M059J (cell line): ENCODE results near the gene CLDN7. TPM values are rescaled to one million over a fixed set of nuclear protein-coding genes. Genes with fewer than 3 reads are reported as not detected.

Source experiments
- DNase-seq: peaks from one replicate; pipeline ENCODE4 v3.0.0-alpha.2; 2012; ENCODE audit warnings: low read depth
- total RNA-seq: library from RNA; depleted of rRNA; stranded (reverse); fragments of >200 nt; shearing (Covaris generic); gene quantifications from 2 replicates; pipeline ENCODE4 v1.2.3, GENCODE V29; 2014; rRNA removed

CLDN7 gene
- total RNA-seq, 1 experiment from 2014 or later = 2.4 TPM

DNA sequence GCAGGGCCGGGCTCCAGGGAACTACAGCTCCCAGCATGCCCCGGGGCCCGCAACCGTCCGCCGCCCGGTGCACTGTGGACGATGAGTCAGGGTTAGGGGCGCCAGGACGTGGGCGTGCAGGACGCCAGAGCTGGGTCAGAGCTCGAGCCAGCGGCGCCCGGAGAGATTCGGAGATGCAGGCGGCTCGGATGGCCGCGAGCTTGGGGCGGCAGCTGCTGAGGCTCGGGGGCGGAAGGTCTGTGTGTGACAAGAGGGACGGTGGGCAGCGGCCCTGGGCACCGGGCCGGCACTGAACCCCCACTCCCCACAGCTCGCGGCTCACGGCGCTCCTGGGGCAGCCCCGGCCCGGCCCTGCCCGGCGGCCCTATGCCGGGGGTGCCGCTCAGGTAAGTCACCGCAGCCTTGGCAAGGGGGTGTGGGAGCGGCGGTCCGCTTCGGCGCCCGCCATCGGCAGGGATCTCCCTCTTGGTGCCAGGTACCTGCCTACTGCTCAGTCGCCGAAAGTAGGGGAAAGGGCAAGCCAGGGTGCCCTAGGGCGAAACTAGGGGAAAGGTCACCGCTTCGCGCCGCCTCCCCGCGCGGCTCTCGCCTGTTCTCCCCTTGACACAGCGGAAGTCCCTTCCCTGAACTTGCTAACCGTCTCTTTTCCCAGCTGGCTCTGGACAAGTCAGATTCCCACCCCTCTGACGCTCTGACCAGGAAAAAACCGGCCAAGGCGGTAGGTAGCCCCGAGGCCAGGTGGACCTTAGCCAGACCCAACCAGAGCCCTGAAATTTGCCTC lies 42.3 kb downstream of the CLDN7 start, which contains the start of the genes ACADVL and DLG4:
Gene ACADVL (plus strand): TSS at position 127 of the 781 bp plus-strand sequence. CDS start 47 bp downstream, at position 174.
Gene DLG4 (minus strand): TSS at position 25 of the 781 bp plus-strand sequence.
- peak; percentile 94 for DNase-seq

DNA sequence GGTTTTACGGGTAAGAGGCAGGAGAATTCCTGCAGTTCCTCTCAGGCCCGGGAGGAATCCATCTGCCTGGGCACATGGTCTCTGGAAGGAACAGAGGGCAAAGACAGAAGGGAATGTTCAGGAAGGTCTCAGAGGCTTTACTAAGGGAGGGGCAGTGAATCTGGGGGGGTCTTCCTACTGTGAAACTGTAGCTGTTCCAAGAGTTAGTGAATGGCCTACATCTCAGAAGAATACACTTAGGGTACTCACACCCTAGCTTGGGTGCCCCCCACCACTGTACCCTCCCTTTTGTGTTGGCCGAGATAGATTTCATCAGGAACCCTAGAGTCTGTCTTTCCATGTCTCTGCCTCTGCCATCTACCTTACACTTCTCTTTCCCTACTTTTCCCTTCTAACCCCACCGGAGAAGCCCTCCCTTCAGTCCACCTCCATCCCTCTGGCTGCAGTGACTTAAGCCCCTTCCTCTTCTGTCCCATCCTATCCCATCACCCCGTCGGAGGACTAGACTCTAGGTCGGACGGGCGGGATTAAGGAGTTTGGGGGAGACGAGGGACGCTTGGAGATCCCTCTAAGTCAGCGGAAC lies 43.0 kb downstream of the CLDN7 start:
- no peak for DNase-seq

DNA sequence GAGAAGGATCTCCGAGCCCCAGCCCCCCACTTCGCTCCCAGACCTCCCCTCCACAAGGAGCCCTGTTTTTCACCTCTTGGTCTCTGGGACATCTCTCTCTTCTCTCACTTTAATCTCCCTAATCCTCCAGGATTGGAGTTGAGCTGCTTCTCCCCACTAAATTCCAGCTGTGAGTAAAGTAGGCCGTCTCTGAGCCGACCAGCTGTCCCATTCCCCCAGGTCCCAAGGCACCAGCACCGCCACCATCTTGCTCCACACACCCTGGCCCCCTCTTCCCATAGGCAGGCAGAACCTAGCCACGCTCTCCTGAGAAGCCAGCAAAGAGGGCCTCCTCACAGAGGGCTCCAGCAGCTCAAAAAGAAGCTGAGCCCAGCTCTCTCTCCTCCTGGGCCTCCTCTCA lies 43.5 kb downstream of the CLDN7 start:
- DNase-seq = no peak

DNA sequence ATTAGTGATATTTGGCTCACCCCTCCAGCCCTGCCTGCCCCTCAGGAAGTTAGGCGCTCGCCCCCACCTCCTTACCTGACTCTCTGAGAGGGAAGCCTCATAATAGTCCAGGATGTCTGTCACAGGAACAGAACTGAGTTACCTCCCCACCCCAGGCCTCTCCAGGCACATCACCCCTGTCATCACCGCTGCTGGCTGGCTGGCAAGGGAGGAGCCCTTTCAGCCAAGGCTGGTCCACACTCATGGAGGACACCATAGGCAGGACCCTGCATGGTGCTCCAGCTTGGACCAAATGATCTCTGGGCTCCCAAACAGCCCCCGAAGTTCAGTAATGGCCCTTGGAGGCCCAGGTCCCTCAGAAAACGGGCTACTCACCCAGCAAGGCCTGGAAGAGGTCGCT lies 44.1 kb downstream of the CLDN7 start:
- DNase-seq = no peak

DNA sequence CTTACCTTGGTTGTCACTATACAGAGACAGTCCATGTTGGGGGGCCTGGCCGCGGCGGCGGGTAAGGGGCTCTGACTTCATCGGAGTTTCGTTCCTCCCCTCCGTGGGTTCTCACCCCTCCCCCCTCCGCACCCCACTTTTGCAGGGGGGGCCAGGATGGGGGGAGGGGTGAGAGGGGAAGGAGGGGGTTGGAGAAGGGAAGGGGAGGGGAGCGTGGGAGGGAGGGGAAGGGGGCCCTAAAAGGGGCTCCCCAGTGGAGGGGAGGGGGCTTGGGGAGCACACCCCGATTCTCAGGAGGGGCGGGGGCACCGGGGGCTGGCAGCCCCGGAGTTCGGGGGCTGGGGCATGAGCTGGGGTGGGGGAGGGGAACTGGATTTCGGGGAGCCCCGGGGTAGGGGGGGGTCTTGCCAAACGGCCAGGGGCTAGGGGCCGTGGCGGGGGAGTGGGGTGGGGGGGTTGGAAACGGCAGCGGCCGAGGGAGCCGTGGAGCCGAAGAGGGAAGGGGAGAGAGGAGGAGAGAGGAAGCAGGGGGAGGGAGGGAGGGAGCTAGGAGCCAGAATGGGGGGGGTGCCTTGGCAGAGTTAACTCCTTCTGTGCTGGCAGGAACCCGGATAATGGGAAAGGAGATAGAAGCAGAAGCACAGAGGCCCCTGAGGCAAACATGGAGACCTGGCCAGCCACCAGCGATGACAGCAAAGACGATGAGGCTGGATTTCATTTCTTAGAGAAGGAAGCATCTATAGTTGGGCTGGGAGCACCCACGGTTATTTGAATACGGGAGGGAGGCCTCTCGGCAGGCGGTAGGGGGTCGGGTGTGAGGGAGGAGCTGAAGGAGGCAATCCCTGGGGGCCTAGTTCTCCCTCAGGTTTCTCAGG lies 44.9 kb downstream of the CLDN7 start:
- DNase-seq = peak; percentile 54

DNA sequence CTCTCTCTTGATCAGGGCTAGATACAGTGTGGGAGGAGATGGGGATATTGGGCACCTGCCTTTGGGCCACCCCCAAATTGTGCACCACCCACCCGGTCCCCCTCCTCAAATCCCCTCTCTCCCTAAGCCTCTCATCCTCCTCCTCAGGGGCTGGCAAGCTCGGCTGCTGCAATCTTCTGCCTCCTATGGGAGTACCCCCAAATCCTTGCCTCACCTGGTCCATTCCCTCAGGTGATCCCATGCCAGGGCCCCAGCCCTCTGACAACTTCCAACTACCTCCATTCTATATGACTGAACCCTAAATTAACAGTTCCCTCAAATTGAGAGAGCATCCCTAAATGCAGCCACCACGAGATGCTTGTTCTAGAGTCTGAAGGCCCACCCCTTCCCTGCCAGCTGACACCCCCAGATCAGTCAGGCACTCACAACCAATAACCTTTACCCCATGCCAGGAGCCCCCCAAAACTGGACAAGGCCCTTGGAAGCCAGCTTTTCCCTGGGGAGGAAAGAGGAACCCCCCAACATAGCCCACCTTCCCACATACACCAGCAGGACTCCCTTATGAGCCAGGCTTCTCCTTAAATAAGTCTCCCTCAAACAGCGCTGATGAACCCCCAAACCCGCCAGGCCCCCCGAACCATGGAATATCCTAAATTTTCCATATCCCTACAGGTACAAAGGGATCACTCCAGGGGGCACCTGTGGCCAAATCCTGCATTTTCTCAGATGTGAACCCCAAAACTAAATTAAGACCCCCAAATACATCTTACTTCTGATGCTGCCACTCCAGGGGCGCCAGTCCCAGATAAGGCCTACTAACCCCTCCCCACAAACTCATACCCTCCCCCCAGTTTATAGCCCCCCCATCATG lies 45.8 kb downstream of the CLDN7 start:
- no peak for DNase-seq

DNA sequence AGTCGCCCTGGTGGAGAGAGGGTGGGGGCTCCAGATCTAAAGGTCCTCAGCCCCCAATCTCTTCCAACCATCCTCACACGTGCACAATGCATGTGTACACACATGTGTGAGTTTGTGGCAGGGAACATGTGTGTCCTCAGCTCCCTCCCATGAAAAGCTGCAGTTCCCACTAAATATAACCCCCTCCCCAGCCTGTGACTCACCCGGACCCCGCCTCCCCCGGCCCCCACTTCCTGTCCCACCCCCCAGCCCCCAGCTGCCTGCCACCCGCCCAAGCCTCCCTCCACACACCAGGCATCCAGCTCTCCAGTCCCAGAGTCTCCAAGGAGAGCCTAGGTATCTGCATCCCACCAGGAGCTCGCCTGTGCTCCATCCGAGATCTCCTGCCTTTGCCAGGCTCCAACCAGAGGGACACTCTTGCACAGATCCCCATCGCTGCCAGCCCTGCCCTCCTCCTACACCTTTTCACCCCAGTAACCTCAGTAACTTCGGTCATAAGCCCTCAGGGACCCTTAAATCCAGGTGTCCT lies 46.6 kb downstream of the CLDN7 start:
- no peak for DNase-seq

DNA sequence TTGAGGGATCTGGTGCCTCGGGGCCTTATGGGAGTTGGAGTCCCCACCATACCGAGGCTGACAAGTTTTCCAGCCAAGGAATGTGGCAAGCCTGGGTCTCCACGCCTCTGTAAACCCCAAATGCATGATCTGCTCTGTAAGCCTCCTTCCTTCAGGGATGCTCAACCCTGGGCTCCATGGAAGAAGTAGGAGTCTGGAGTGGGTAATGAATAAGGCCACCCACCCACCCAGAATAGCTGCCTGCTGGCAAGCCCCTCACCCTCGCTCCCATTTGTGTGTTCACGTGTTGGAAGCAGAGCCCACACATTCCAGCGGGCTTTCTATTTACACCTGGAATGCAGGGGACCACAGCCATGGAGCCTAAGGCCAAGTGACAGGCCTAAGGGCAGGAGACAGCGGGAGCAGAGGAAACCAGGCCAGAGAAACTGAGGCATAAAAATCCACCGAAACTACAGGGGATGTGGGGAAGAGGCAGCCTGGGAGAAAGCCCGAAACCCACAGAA lies 47.1 kb downstream of the CLDN7 start:
- DNase-seq = peak; percentile 44

DNA sequence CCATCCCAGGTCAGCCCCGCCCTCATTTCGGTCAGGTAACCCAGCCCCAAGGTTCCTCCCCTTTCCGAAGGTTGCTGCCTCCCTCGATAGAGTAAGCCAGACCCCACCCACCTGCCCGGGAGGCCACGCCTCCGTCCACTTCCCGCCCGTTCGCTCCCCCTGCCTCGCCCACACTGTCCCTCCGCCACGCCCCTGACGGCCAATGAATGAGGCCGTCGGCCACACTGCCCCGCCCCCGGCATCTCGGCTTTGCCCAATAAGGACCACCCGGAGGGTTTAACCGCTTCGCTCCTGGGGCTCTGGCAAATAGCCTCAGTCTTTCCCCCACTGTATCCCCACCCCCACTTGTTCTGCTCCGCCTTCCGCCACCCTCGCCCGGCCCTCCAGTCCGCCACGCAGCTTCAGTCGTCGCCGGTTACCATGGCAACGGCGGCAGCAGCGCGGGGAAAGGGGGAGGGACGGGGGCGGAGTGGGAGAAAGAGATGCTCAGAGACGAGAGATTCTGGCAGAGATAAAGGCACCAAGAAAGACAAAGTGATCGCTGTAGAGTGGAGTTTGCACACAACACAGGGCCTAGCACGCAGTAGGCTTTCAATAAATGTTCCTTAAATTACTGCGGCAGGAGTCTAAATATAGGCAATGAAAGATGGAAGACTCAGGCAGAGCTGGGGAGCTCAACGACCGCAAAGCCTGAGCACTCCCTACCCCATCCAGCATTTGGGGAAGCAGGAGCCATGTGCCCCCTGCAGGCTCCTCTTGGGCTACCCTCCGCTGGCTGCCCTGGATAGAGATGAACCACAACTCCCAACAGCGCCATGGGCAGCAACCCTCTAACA lies 47.8 kb downstream of the CLDN7 start:
- peak; percentile 95 for DNase-seq

DNA sequence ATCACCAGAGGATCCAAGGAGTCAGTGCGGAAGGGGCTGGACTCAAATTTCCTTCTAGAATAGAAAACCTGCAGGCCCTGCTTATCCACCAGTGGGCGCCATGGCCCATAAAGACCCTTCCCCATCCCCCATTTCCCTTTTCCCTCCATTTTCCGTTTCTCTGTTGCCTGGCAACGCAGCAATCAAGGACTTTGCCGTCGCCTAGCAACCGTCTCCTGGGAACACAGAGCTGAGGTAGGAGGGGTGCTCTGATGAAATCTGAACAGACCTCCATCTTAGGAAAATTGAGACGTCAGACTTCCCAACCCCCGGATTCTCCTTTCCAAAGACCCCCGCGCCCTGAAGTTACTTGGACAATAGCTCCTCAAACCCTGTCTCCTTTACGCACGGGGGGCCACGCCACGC lies 48.4 kb downstream of the CLDN7 start:
- DNase-seq = peak; percentile 84

DNA sequence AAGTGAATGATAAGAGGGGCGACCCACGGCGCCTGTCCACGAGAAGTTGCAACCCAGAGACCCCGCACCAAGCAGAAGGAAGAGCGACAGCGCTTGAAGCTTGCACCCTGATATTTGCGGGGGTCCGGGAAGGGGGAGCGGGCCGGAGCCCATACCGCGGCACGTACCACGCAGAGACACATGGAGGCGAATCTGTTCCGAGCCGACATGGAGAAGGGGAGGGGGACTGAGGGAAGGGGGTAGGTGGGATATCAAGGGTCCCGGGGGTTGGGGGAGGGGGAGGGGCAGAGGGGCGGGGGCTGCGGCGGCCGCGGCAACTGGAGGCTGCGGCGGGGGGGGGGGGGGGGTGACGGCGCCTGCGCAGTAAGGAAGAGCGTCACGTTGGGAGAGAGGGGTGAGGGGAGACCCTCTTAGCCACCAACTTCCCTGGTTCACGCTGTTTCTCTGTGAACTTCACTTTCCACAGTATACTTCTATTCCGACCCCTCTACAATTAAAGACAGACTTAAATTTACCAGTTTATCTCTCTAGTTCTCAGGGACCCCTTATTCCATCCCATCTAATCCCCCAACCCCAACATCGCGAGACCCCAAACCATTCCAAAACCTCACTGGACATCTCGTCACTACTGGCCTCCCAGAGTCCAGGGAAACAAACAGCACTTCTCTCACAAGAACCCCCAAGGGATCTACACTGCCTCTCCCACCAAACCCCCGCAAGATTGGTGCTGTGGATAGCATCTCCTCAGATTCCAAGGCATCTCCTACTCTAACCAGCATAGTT lies 50.6 kb downstream of the CLDN7 start:
- DNase-seq = no peak

Other genes starting within 250 kb of the CLDN7 start
- 262 and 391 TPM in 2 replicates for gene RNASEK, start 249.9 kb downstream of the CLDN7 start, total RNA-seq
- gene BCL6B, start 239.4 kb downstream of the CLDN7 start, total RNA-seq = not detected in 2 replicates
- gene SLC16A13, start 226.5 kb downstream of the CLDN7 start, total RNA-seq = 0.30 and 0.54 TPM in 2 replicates
- gene SLC16A11, start 218.4 kb downstream of the CLDN7 start, total RNA-seq = not detected in 2 replicates
- not detected in 2 replicates for gene CLEC10A, start 182.2 kb downstream of the CLDN7 start, total RNA-seq
- gene ASGR2, start 147.7 kb downstream of the CLDN7 start, total RNA-seq = not detected in 2 replicates
- gene ASGR1, start 83.1 kb downstream of the CLDN7 start, total RNA-seq = not detected in 2 replicates
- gene DLG4, start 42.6 kb downstream of the CLDN7 start, total RNA-seq = 4.7 and 7.8 TPM in 2 replicates
- gene ACADVL, start 42.5 kb downstream of the CLDN7 start, total RNA-seq = 294 and 491 TPM in 2 replicates
- 23.9 and 39.1 TPM in 2 replicates for gene DVL2, start 28.0 kb downstream of the CLDN7 start, total RNA-seq
- 49.6 and 53.3 TPM in 2 replicates for gene PHF23, start 23.0 kb downstream of the CLDN7 start, total RNA-seq
- 575 and 595 TPM in 2 replicates for gene GABARAP, start 20.0 kb downstream of the CLDN7 start, total RNA-seq
- 38.4 and 42.6 TPM in 2 replicates for gene CTDNEP1, start 10.7 kb downstream of the CLDN7 start, total RNA-seq
- 75.1 and 75.3 TPM in 2 replicates for gene ELP5, start 10.3 kb downstream of the CLDN7 start, total RNA-seq
- 0.44 TPM in 1 of 2 replicates, not detected in the other for gene SLC2A4, start 19.2 kb upstream of the CLDN7 start, total RNA-seq
- 0.39 and 0.79 TPM in 2 replicates for gene YBX2, start 32.2 kb upstream of the CLDN7 start, total RNA-seq
- 428 and 432 TPM in 2 replicates for gene EIF5A, start 45.1 kb upstream of the CLDN7 start, total RNA-seq
- gene GPS2, start 52.9 kb upstream of the CLDN7 start, total RNA-seq = 94.3 and 118 TPM in 2 replicates
- 3.6 and 8.0 TPM in 2 replicates for gene NEURL4, start 66.9 kb upstream of the CLDN7 start, total RNA-seq
- not detected in 2 replicates for gene ACAP1, start 74.1 kb upstream of the CLDN7 start, total RNA-seq
- gene KCTD11, start 89.7 kb upstream of the CLDN7 start, total RNA-seq = 3.5 and 7.1 TPM in 2 replicates
- not detected in 2 replicates for gene TMEM95, start 92.7 kb upstream of the CLDN7 start, total RNA-seq
- 0.62 and 0.67 TPM in 2 replicates for gene TNK1, start 118.6 kb upstream of the CLDN7 start, total RNA-seq
- gene PLSCR3, start 132.0 kb upstream of the CLDN7 start, total RNA-seq = 17.0 and 29.2 TPM in 2 replicates
- gene TMEM256, start 141.6 kb upstream of the CLDN7 start, total RNA-seq = 122 and 146 TPM in 2 replicates
- 8.9 and 16.5 TPM in 2 replicates for gene NLGN2, start 145.4 kb upstream of the CLDN7 start, total RNA-seq
- not detected in 2 replicates for gene SPEM1, start 157.8 kb upstream of the CLDN7 start, total RNA-seq
- not detected in 2 replicates for gene SPEM2, start 163.1 kb upstream of the CLDN7 start, total RNA-seq
- not detected in 2 replicates for gene SPEM3, start 166.4 kb upstream of the CLDN7 start, total RNA-seq
- 5.3 and 10.0 TPM in 2 replicates for gene TMEM102, start 173.0 kb upstream of the CLDN7 start, total RNA-seq
- 3.7 and 5.0 TPM in 2 replicates for gene FGF11, start 177.0 kb upstream of the CLDN7 start, total RNA-seq
- 10.7 and 16.6 TPM in 2 replicates for gene CHRNB1, start 182.6 kb upstream of the CLDN7 start, total RNA-seq
- gene ZBTB4, start 217.2 kb upstream of the CLDN7 start, total RNA-seq = 13.9 and 26.7 TPM in 2 replicates
- gene SLC35G6, start 219.0 kb upstream of the CLDN7 start, total RNA-seq = not detected in 2 replicates
- 15.2 and 26.1 TPM in 2 replicates for gene POLR2A, start 221.9 kb upstream of the CLDN7 start, total RNA-seq